HepG2 (cell line): ENCODE measurements around the gene LDLRAD4. TPM values are rescaled to one million over a fixed set of nuclear protein-coding genes. Genes with fewer than 3 reads are reported as not detected.

Experiments
- ATAC-seq: fragments of 200-7000 bp; cut with Tn5 transposase; 3 replicates; pipeline ENCODE4 v1.9.1; 2020; ENCODE audit warnings: mild to moderate bottlenecking, moderate library complexity
- BruUV-seq: library from RNA; stranded (reverse); fragments of 400-500 nt; replicated peaks from 2 replicates; lab custom pipeline; 2021; lab: Mats Ljungman, UMichigan
- CTCF ChIA-PET: fragments of 300-600 bp; formaldehyde crosslinking; extraction: SDS; loops from one replicate; lab custom pipeline; 2021; ENCODE audit warnings: low total read pairs, inconsistent platforms, low intra/inter-chr PET ratio; lab: Yijun Ruan, JAX
- POLR2A ChIA-PET: fragments of 350-600 bp; sonication (Branson Sonifier 250); formaldehyde crosslinking; loops from one replicate; lab custom pipeline; 2020; ENCODE audit warnings: antibody characterized with exemption, inconsistent platforms; lab: Yijun Ruan, JAX
- DNase-seq: peaks from one replicate; pipeline ENCODE4 v3.0.0-alpha.2; 2015; ENCODE audit warnings: low spot score
- FAIRE-seq: peaks from 3 replicates; lab custom pipeline; 2011; peaks lifted over from hg19 to GRCh38; lab: Jason Lieb, UNC
- H2AFZ ChIP-seq: one replicate; pipeline ENCODE4 v1.6.1; 2011; ENCODE audit warnings: low read length, inconsistent platforms
- H3K27ac ChIP-seq: fragments of 300-600 bp; 3 replicates; pipeline ENCODE4 v1.8.0; 2011; ENCODE audit warnings: mixed run types, mild to moderate bottlenecking, mixed read lengths, low read length, inconsistent platforms; ENCODE audit not compliant: insufficient read depth; ENCODE audit errors: extremely low read length
- H3K27me3 ChIP-seq, 2 experiments: fragments of 200-600 bp in 1 of 2; 2 replicates in 1 of 2; 3 replicates in 1 of 2; pipeline versions ENCODE4 v1.6.0 to v1.8.0; 2011; ENCODE audit warnings: low read length in 2 of 2, mild to moderate bottlenecking in 2 of 2, moderate library complexity in 2 of 2, inconsistent platforms in 1 of 2; ENCODE audit not compliant: insufficient read depth in 2 of 2, control insufficient read depth in 1 of 2
- H3K36me3 ChIP-seq, 2 experiments: fragments of 200-600 bp in 1 of 2; replicated peaks in 1 of 2; 2 replicates in 1 of 2; 3 replicates in 1 of 2; pipeline versions ENCODE4 v1.5.1 to v1.8.0; 2011; ENCODE audit warnings: low read length in 2 of 2, inconsistent platforms in 1 of 2; ENCODE audit not compliant: insufficient read depth in 2 of 2, control insufficient read depth in 1 of 2
- H3K4me1 ChIP-seq: 2 replicates; pipeline ENCODE4 v1.5.1; 2012; ENCODE audit warnings: low read length, inconsistent platforms; ENCODE audit not compliant: insufficient read depth
- H3K4me2 ChIP-seq: 2 replicates; pipeline ENCODE4 v1.6.0; 2011; ENCODE audit warnings: low read depth, low read length, inconsistent platforms
- H3K4me3 ChIP-seq, 3 experiments: fragments of 200-600 bp in 1 of 3; sonication (generic), shearing (Covaris generic) in 1 of 3; replicated peaks in 1 of 3; 2 replicates each; pipeline ENCODE4 v1.5.1; 2011 to 2016; ENCODE audit warnings: low read length in 3 of 3, inconsistent platforms in 2 of 3, low read depth in 2 of 3, mild to moderate bottlenecking in 2 of 3, control low read depth in 1 of 3, mixed read lengths in 1 of 3; ENCODE audit not compliant: insufficient read depth in 1 of 3
- H3K79me2 ChIP-seq: one replicate; pipeline ENCODE4 v1.6.1; 2011; ENCODE audit warnings: low read length, inconsistent platforms; ENCODE audit not compliant: insufficient read depth
- H3K9ac ChIP-seq: 2 replicates; pipeline ENCODE4 v1.6.0; 2011; ENCODE audit warnings: mild to moderate bottlenecking, low read depth, low read length, inconsistent platforms; ENCODE audit not compliant: insufficient read depth
- H3K9me3 ChIP-seq: 2 replicates; pipeline ENCODE4 v1.5.1; 2012; ENCODE audit warnings: mild to moderate bottlenecking, low read length
- H4K20me1 ChIP-seq: 2 replicates; pipeline ENCODE4 v1.6.0; 2011; ENCODE audit warnings: inconsistent platforms, mild to moderate bottlenecking, low read length, moderate library complexity; ENCODE audit not compliant: insufficient read depth
- HNRNPL ChIP-seq: fragments of 200-400 bp; formaldehyde crosslinking; IDR thresholded peaks from 2 replicates; pipeline ENCODE4 v1.6.1; 2017; ENCODE audit warnings: mild to moderate bottlenecking, low read depth, low read length
- MTF2 ChIP-seq: sonication (generic); formaldehyde crosslinking; IDR thresholded peaks from 2 replicates; pipeline ENCODE4 v1.5.0; 2020; ENCODE audit warnings: missing genetic modification reagents, borderline replicate concordance
- RBFOX2 ChIP-seq: fragments of 200-400 bp; formaldehyde crosslinking; IDR thresholded peaks from 2 replicates; pipeline ENCODE4 v1.6.1; 2017; ENCODE audit warnings: low read depth, mild to moderate bottlenecking, low read length
- SPEN ChIP-seq: sonication (generic); formaldehyde crosslinking; IDR thresholded peaks from 2 replicates; pipeline ENCODE4 v1.5.1; 2020; ENCODE audit warnings: low read depth, mild to moderate bottlenecking, missing genetic modification reagents
- XRCC5 ChIP-seq: fragments of 200-400 bp; formaldehyde crosslinking; optimal IDR thresholded peaks from 2 replicates; pipeline ENCODE3; 2017; ENCODE audit warnings: mild to moderate bottlenecking, low read length
- YY1 ChIP-seq: IDR thresholded peaks from 2 replicates; pipeline ENCODE4 v1.6.1; 2011; ENCODE audit warnings: low read length, low read depth, moderate library complexity, mild to moderate bottlenecking; ENCODE audit not compliant: insufficient read depth, insufficient replicate concordance
- ZFP62 ChIP-seq: sonication (generic); formaldehyde crosslinking; IDR thresholded peaks from 2 replicates; pipeline ENCODE4 v1.4.0; 2020; ENCODE audit warnings: missing genetic modification reagents
- ZFX ChIP-seq: sonication (generic); formaldehyde crosslinking; IDR thresholded peaks from 2 replicates; pipeline ENCODE4 v1.4.0; 2020; ENCODE audit warnings: mild to moderate bottlenecking, low read depth, missing genetic modification reagents, moderate library complexity
- ZNF546 ChIP-seq: sonication (generic); formaldehyde crosslinking; conservative IDR thresholded peaks from 2 replicates; pipeline ENCODE4 v1.8.1; 2023; ENCODE audit warnings: mild to moderate bottlenecking, missing genetic modification reagents
- ZSCAN20 ChIP-seq: sonication (generic); formaldehyde crosslinking; IDR thresholded peaks from 2 replicates; pipeline ENCODE4 v1.4.0; 2020; ENCODE audit warnings: missing genetic modification reagents, mild to moderate bottlenecking, borderline replicate concordance
- WGBS: methylation state at CpG from one replicate; pipeline ENCODE4 v1.1.6; 2017; ENCODE audit warnings: low lambda C conversion rate; 5-methylcytosine and 5-hydroxymethylcytosine counted together
- in situ Hi-C: cut with HindIII; loops from 2 replicates; pipeline ENCODE4 v1.10.0; 2017; ENCODE audit warnings: low pct_unique_long_range_greater_than_20kb; ENCODE audit not compliant: extremely low pct_ligation_motif_present
- intact Hi-C: fragments of 100-400 bp; cut with micrococcal nuclease; formaldehyde crosslinking; loops from one replicate; pipeline ENCODE4 v1.10.0; 2022; ENCODE audit not compliant: unreplicated experiment
- polyA plus RNA-seq, 8 experiments: library from polyadenylated mRNA; depleted of rRNA in 3 of 8; stranded (reverse) in 7 of 8; unstranded in 1 of 8; fragments of >200 nt; fragmentation: Illumina TruSeq in 4 of 8; extraction: Trizol in 4 of 8; gene quantifications; 2 replicates each; pipeline versions ENCODE4 v1.2.1 to v1.2.3, GENCODE V29; 2011 to 2016; ENCODE audit warnings: low read depth in 4 of 8, missing spikeins in 1 of 8, mixed read lengths in 1 of 8; ENCODE audit not compliant: insufficient read depth in 1 of 8
- total RNA-seq, 5 experiments: library from RNA; depleted of rRNA; stranded (reverse); fragments of >200 nt; fragmentation: Illumina TruSeq; extraction: Trizol; gene quantifications; 2 replicates each; pipeline ENCODE4 v1.2.3, GENCODE V29; 2016; ENCODE audit warnings: low read depth in 1 of 5
- TF ChIP-seq, protein P1 (sequence below): sonication (generic); formaldehyde crosslinking; IDR thresholded peaks from 2 replicates; pipeline ENCODE4 v1.5.0; 2020; ENCODE audit warnings: mild to moderate bottlenecking, missing genetic modification reagents, borderline replicate concordance
- TF ChIP-seq, protein P2 (sequence below), 2 experiments: sonication (generic) in 1 of 2; formaldehyde crosslinking in 1 of 2; IDR thresholded peaks; 2 replicates each; pipeline versions ENCODE4 v1.4.0 to v1.6.1; 2018 to 2020; ENCODE audit warnings: missing genetic modification reagents in 2 of 2, borderline replicate concordance in 1 of 2, low read depth in 1 of 2, mild to moderate bottlenecking in 1 of 2, missing biosample characterization in 1 of 2

LDLRAD4 gene
- total and polyA plus RNA-seq, 2 of the 13 experiments (the other 11 are each of a cell fraction or from before 2014, with no cell fraction given): 13.6 to 20.9 TPM

DNA sequence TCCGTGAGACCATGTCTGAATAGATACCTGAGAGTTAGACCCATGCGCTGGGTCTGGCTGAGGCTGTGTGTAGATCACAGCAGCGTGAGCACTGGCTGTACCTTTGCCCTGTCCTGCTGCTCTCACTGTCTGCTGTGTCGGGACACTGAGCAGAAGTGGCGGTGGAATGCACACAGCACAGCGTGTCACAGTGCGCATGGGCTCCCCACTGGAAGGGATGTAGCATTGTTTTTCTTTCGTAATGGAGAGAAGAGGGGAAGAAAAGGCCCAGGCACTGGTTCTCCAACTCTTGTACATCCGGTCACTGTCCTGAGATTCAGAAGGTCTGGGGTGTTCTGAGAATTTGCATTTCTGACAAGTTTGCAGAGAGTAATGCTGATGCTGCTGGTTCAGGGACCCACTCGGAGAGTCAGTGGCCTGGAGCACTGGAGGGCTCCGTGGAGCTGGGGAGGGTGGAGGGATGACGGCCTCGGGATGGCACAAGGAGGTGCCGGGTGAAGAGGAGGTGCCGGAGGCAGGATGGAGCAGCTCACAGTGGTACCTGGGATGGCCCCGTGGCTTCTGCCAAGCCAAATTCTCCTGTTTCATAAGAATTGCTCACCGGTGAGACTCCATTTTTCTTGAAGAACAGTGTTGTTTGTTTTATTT lies 252.8 kb downstream of the LDLRAD4 start (continued):
- no peak for TF ChIP-seq YY1
- TF ChIP-seq, all 625 proteins: peak for 21

DNA sequence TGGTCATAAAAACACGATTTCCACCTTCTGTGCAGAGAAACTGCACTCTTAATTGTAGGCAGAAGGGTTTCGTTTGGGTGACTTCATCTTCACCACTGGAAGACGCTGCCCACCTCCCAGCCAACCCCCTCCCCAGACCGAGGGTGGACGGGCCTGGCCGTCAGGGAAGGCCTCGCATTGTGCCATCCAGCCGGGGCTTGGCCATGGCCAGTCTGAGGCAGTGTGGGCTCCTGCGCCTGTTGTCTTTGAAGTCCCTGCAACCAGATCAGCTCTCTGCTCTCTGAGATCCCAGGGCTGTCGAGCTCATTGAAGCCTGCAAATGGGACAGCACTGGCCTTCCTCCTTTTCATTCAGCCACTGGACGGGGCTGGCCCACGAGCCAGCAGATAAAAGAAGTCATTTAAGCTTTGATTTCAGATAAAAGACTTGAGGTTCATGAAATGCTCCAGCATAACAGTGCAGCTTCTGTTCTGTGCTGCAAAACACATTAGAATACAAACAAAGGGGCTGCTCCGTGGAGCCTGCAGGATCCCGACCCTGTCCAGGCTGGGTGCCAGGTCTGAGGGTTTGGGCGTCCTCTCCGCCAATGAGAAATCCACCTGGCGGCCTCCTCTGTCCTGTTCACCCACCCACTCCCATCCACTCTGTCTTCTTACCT lies 253.5 kb downstream of the LDLRAD4 start:
- POLR2A ChIA-PET: interaction anchor here (0.9 to 1.5 kb wide), 2 partner anchors 134 to 334 kb away, joined by 3 to 4 read pairs; no protein-coding TSS in a partner anchor
- Histone ChIP-seq H3K9me3 (no peaks in the 10 kb centered on the region), H3K4me3 (peak overlapping the region; percentile 10 to 65 (median 39); a peak in 5 of 6 replicates), H4K20me1 (no peaks in the 10 kb centered on the region), H3K27ac (peak overlapping the region; percentile 64), H3K79me2 (no peaks in the 10 kb centered on the region), H3K9ac (peak overlapping the region; percentile 55), H2AFZ (no peak overlapping the region), H3K4me2 (peak overlapping the region; percentile 76), H3K4me1 (peaks cover 58% of the 10 kb centered on the region), H3K36me3 (no peaks in the 10 kb centered on the region; a peak in 1 of 5 replicates), H3K27me3 (no peaks in the 10 kb centered on the region)
- ATAC-seq: peak; percentile 89
- FAIRE-seq: peak; percentile 72
- BruUV-seq: no TSS peak
- CTCF ChIA-PET: no interaction called here
- intact Hi-C loops: loop anchor here (1.0 to 5.0 kb wide), 3 partner anchors 70 to 256 kb away; no protein-coding TSS in a partner anchor
- WGBS: 4% methylated on average over 10 of the region's 17 CpGs
- in situ Hi-C loops: no loop called here
- DNase-seq: peak; percentile 86
- TF ChIP-seq, protein P1, sequence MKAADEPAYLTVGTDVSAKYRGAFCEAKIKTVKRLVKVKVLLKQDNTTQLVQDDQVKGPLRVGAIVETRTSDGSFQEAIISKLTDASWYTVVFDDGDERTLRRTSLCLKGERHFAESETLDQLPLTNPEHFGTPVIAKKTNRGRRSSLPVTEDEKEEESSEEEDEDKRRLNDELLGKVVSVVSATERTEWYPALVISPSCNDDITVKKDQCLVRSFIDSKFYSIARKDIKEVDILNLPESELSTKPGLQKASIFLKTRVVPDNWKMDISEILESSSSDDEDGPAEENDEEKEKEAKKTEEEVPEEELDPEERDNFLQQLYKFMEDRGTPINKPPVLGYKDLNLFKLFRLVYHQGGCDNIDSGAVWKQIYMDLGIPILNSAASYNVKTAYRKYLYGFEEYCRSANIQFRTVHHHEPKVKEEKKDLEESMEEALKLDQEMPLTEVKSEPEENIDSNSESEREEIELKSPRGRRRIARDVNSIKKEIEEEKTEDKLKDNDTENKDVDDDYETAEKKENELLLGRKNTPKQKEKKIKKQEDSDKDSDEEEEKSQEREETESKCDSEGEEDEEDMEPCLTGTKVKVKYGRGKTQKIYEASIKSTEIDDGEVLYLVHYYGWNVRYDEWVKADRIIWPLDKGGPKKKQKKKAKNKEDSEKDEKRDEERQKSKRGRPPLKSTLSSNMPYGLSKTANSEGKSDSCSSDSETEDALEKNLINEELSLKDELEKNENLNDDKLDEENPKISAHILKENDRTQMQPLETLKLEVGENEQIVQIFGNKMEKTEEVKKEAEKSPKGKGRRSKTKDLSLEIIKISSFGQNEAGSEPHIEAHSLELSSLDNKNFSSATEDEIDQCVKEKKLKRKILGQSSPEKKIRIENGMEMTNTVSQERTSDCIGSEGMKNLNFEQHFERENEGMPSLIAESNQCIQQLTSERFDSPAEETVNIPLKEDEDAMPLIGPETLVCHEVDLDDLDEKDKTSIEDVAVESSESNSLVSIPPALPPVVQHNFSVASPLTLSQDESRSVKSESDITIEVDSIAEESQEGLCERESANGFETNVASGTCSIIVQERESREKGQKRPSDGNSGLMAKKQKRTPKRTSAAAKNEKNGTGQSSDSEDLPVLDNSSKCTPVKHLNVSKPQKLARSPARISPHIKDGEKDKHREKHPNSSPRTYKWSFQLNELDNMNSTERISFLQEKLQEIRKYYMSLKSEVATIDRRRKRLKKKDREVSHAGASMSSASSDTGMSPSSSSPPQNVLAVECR (CRISPR knock-in tag): peak; percentile 16; the same call in 1 of the 2 replicates
- TF ChIP-seq ZSCAN20 (CRISPR knock-in tag) (no peak), MTF2 (CRISPR knock-in tag) (0 out of 2 replicates have a peak, but pooled peaks have one; percentile 34), SPEN (CRISPR knock-in tag) (no peak), ZFP62 (CRISPR knock-in tag) (no peak), RBFOX2 (peak; percentile 65), HNRNPL (0 out of 2 replicates have a peak, but pooled peaks have one; percentile 36), XRCC5 (peak; percentile 46), ZNF546 (CRISPR knock-in tag) (no peak), ZFX (CRISPR knock-in tag) (peak; percentile 33; the same call in 1 of the 2 replicates)
- TF ChIP-seq, protein P2, sequence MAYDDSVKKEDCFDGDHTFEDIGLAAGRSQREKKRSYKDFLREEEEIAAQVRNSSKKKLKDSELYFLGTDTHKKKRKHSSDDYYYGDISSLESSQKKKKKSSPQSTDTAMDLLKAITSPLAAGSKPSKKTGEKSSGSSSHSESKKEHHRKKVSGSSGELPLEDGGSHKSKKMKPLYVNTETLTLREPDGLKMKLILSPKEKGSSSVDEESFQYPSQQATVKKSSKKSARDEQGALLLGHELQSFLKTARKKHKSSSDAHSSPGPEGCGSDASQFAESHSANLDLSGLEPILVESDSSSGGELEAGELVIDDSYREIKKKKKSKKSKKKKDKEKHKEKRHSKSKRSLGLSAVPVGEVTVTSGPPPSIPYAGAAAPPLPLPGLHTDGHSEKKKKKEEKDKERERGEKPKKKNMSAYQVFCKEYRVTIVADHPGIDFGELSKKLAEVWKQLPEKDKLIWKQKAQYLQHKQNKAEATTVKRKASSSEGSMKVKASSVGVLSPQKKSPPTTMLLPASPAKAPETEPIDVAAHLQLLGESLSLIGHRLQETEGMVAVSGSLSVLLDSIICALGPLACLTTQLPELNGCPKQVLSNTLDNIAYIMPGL (CRISPR knock-in tag; IDR thresholded peaks at IDR 0.05; ENCODE audit: borderline replicate concordance in 1 of 2, low read depth in 1 of 2): 0 out of 4 replicates have a peak, but pooled peaks of 1 of the 2 experiments have one; percentile 16
